Measurements from ENCODE around the gene SLC23A1. TPM values are rescaled to one million over a fixed set of nuclear protein-coding genes. Genes with fewer than 3 reads are reported as not detected.
A peak's percentile ranks its signal among the peaks of the same experiment; 100 is the strongest.

The SLC23A1 gene
- total RNA-seq, 6 donors from 2014 or later = 1.1 to 20.1 (median 1.8) TPM; not detected in 1

DNA sequence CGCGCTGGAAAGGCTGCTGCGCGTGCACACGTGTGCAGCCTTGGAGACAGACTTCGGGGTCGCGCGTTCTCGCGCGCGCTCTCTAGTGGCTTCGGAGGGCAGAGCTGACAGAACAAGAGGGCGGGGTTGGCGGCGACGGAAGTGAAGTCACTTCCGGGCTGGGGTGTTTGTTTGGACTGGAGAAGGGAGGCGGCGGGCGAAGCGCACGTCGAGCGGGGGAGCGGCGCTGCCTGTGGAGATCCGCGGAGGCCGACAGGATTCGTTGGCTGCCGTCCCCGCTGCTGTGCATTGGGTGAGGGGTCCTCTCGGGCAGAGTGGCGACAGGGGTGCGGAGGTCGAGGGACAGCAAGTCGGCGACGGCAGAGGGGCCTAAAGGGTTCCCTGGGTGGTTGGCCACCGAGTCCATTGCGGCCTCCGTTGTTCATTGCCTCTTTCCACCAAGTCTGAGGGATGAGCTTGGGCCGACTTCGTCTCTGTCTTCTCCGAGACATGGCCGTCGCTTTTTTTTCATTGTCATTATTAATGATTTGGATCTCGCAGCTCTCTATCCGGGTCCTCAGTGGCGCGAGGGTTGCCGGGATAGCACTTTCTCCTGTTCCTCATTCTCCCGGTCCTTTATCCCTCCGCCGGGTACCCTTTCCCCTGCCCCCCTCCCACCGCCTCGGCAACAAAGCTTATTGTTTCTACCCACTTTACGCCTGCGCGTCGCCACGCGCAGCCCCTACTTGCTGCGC, 41.2 kb downstream of the SLC23A1 start, which contains the start of gene PAIP2:
TSS of gene PAIP2 (plus strand) at position 166 of the 734 bp plus-strand sequence. CDS start 21,931 bp downstream, outside the sequence.
- H3K9me3 ChIP-seq = no peaks in the 10 kb centered on the region
- peak; percentile 98 to 99 for DNase-seq
- WGBS, 2 donors = 0 to 1% methylated on average over 33 to 65 of the region's 66 CpGs
- ATAC-seq (ENCODE audit: low FRiP score in 2 of 2) = peak; percentile 98 to 99
- TF ChIP-seq, protein P1, sequence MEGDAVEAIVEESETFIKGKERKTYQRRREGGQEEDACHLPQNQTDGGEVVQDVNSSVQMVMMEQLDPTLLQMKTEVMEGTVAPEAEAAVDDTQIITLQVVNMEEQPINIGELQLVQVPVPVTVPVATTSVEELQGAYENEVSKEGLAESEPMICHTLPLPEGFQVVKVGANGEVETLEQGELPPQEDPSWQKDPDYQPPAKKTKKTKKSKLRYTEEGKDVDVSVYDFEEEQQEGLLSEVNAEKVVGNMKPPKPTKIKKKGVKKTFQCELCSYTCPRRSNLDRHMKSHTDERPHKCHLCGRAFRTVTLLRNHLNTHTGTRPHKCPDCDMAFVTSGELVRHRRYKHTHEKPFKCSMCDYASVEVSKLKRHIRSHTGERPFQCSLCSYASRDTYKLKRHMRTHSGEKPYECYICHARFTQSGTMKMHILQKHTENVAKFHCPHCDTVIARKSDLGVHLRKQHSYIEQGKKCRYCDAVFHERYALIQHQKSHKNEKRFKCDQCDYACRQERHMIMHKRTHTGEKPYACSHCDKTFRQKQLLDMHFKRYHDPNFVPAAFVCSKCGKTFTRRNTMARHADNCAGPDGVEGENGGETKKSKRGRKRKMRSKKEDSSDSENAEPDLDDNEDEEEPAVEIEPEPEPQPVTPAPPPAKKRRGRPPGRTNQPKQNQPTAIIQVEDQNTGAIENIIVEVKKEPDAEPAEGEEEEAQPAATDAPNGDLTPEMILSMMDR (IDR thresholded peaks at IDR 0.05) = peak; percentile 69 to 93 (median 84)
- TF ChIP-seq POLR2AphosphoS5 (IDR thresholded peaks at IDR 0.05) (peak; percentile 97 to 99), EP300 (IDR thresholded peaks at IDR 0.05) (no peak), POLR2A (IDR thresholded peaks at IDR 0.05) (peak; percentile 62 to 98 (median 95))
- H3K4me3 ChIP-seq = peak within 1 kb of the TSS; percentile 71 to 89 (median 82)
- H3K27ac ChIP-seq = peak within 1 kb of the TSS; percentile 98 to 99 (median 98)
- H3K4me1 ChIP-seq = peaks cover 27 to 38% (median 34%) of the 10 kb centered on the region in 4 donors
- no peaks in the 10 kb centered on the region for H3K27me3 ChIP-seq
- H3K36me3 ChIP-seq = peaks cover 0 to 7% (median 0%) of the 10 kb centered on the region in 4 donors

GRCh38 chr5:139341187-139341688, 41.9 kb downstream of the SLC23A1 start:
- DNase-seq = no peak
- no peak for TF ChIP-seq POLR2AphosphoS5 (IDR thresholded peaks at IDR 0.05)
- no peak for TF ChIP-seq EP300 (IDR thresholded peaks at IDR 0.05)
- TF ChIP-seq POLR2A (IDR thresholded peaks at IDR 0.05) = no peak
- TF ChIP-seq, protein P1 (IDR thresholded peaks at IDR 0.05) = no peak
- Histone ChIP-seq H3K4me1 (peaks cover 27 to 38% (median 33%) of the 10 kb centered on the region in 4 donors), H3K4me3 (peak overlapping the region in 3 of 4 donors; percentile 71 to 89 (median 88)), H3K27ac (peak overlapping the region in 3 of 4 donors; percentile 98), H3K9me3 (no peaks in the 10 kb centered on the region), H3K36me3 (peaks cover 0 to 3% (median 0%) of the 10 kb centered on the region in 4 donors), H3K27me3 (no peaks in the 10 kb centered on the region)
- no peak for ATAC-seq (ENCODE audit: low FRiP score in 2 of 2)
- WGBS, 2 donors = 2% methylated on average over 10 to 17 of the region's 17 CpGs

DNA sequence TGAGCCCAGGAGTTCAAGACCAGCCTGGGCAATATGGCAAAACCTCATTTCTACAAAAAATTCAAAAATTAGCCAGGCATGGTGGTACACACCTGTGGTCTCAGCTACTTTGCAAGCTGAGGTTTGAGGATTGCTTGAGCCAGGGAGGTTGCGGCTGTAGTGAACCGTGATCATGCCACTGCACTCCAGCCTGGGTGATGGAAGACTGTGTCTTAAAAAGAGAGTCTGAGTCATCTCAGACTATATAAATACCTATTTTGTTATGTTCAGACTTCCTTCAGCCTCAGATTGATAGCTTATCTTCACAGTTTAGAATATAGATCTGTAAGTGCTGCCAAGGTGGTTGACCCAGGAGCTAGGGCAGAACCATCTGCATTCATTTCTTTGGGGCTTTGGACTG, 43.0 kb downstream of the SLC23A1 start:
- ATAC-seq (ENCODE audit: low FRiP score in 2 of 2) (no peak), DNase-seq (no peak)
- TF ChIP-seq EP300 (IDR thresholded peaks at IDR 0.05) = no peak
- no peak for TF ChIP-seq POLR2A (IDR thresholded peaks at IDR 0.05)
- no peak for TF ChIP-seq POLR2AphosphoS5 (IDR thresholded peaks at IDR 0.05)
- TF ChIP-seq, protein P1 (IDR thresholded peaks at IDR 0.05) = no peak
- no peaks in the 10 kb centered on the region for H3K27me3 ChIP-seq
- no peaks in the 10 kb centered on the region for H3K36me3 ChIP-seq
- peaks cover 27 to 34% (median 31%) of the 10 kb centered on the region in 4 donors for H3K4me1 ChIP-seq
- WGBS, 2 donors = 84 to 86% methylated on average over 2 of the region's 2 CpGs
- no peaks in the 10 kb centered on the region for H3K9me3 ChIP-seq
- H3K4me3 ChIP-seq = no peak overlapping the region
- H3K27ac ChIP-seq = no peak overlapping the region

- whole genome bisulfite sequencing, 2 donors = 66 to 75% methylated on average over 6 of the region's 6 CpGs
- peak overlapping the region in 1 of 4 donors; percentile 34 for H3K27ac ChIP-seq
- H3K4me1 ChIP-seq = peaks cover 1 to 3% (median 2%) of the 10 kb centered on the region in 4 donors
- peaks cover 2 to 27% (median 5%) of the 10 kb centered on the region in 4 donors for H3K36me3 ChIP-seq
- H3K9me3 ChIP-seq = no peaks in the 10 kb centered on the region
- DNase-seq (no peak), ATAC-seq (ENCODE audit: low FRiP score in 2 of 2) (no peak)
- no peak overlapping the region for H3K4me3 ChIP-seq
- TF ChIP-seq, protein P1 (IDR thresholded peaks at IDR 0.05) = no peak
- H3K27me3 ChIP-seq = no peaks in the 10 kb centered on the region
Observed at GRCh38 chr5:139335811-139336210, 47.3 kb downstream of the SLC23A1 start.

Other genes with a start within 250 kb of the SLC23A1 start
- gene SIL1, start 184.9 kb downstream of the SLC23A1 start, total RNA-seq = 10 to 100 TPM; 30.2 to 83.8 (median 51.2) TPM
- gene MATR3, start 89.6 kb downstream of the SLC23A1 start, total RNA-seq = 100 to 1,000 TPM; 125 to 264 (median 158) TPM
- gene PAIP2, start 41.4 kb downstream of the SLC23A1 start, total RNA-seq = 100 to 1,000 TPM in 1 of 6 donors, 10 to 100 TPM in 5; 36.7 to 103 (median 67.8) TPM
- gene MZB1, start 6.6 kb upstream of the SLC23A1 start, total RNA-seq = 10 to 100 TPM in 4 of 6 donors, 1 to 10 TPM in 2; 1.5 to 30.7 (median 15.5) TPM
- 1 to 10 TPM in 2 of 6 donors, under 1 TPM in 4; 0.33 to 2.1 (median 0.95) TPM for gene PROB1, start 11.8 kb upstream of the SLC23A1 start, total RNA-seq
- 1 to 10 TPM in 5 of 6 donors, not detected in 1; 2.9 to 6.3 (median 4.8) TPM for gene SPATA24, start 20.8 kb upstream of the SLC23A1 start, total RNA-seq
- 10 to 100 TPM in 1 of 6 donors, 1 to 10 TPM in 5; 1.0 to 11.6 (median 6.3) TPM for gene DNAJC18, start 56.2 kb upstream of the SLC23A1 start, total RNA-seq
- 10 to 100 TPM in 5 of 6 donors, 1 to 10 TPM in 1; 8.4 to 62.5 (median 24.1) TPM for gene ECSCR, start 79.4 kb upstream of the SLC23A1 start, total RNA-seq
- gene SMIM33, start 87.7 kb upstream of the SLC23A1 start, total RNA-seq = not detected
- 100 to 1,000 TPM in 5 of 6 donors, 10 to 100 TPM in 1; 70.3 to 141 (median 107) TPM for gene STING1, start 99.5 kb upstream of the SLC23A1 start, total RNA-seq
- 100 to 1,000 TPM in 1 of 6 donors, 10 to 100 TPM in 5; 61.8 to 106 (median 86.7) TPM for gene UBE2D2, start 178.0 kb upstream of the SLC23A1 start, total RNA-seq